ENCODE measurements around the gene ACRBP. TPM values are rescaled to one million over a fixed set of nuclear protein-coding genes. Genes with fewer than 3 reads are reported as not detected.
"Not testable (repeated sequence)": the region's sequence is repeated elsewhere in the genome, so short reads cannot be mapped to it uniquely, and the experiment has no call there.

Gene ACRBP
- total RNA-seq, 1 experiment from 2014 or later, result not detected

DNA sequence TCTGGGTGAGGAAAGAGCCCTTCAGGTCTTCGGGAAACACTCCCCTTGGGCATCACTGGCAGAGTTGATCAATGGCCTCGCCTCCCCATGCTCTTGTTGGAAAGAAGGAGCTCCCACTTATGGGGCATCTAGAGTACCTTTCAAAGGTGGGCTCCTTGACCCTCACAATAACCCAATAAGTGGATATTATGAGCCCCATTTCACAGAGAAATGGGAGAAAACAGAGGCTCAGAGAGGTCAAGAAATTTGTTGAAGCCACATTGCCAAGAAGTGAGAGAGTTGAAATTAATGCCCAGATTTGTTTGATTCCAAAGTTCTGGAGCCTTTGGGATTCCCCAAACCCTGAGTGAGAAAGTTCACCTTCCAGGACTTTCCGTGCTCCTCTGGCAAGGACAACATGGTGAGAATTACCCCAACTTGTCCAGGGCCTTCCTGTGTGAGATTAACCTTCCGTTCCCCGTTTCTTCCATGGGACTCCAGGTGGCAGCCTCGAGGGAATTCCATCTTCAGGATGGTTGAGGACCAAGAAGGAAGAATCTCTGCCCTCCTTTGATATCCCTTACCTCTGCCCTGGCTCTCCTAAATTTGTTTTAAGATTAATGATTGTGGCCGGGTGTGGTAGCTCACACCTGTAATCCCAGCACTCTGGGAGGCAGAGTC is 32.6 kb downstream of the ACRBP start:
- DNase-seq (ENCODE audit: low read depth), result no peak

DNA sequence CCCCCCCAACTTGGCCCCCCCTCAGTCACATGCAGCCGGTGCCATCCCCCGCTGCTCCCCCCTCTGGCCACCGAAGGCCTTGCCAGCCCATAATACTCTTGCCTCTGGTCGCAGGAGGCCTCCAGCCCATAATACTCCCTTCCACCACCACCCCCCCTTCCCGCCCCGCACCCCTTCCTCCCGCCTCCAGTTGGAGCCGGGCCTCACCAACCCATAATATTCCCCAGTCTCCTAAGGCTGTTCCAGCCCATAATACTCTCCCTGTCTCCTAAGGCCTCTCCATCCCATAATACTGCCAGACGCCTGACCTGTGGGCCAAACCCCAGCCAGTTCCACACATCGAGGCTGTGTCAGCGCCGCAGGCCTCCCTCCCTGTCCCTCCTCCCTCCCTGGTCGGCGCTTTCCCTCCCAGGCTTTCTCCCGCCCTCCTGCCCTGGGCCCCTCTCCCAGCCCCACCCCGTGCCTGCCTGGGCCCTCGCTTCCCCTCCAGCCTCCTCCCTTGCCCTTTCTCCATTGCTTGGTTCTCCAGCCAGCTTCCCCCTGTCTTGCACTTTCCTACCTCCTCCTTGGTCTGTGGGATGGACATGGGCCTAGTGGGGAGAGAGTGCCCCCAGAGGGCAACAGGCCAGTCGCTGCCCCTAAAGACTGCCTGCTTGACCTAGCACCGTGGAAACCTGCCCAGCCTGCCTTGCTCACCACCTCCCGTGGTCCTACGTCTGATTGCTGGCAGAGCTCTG is 33.3 kb downstream of the ACRBP start:
- peak; percentile 94 for DNase-seq (ENCODE audit: low read depth)

DNA sequence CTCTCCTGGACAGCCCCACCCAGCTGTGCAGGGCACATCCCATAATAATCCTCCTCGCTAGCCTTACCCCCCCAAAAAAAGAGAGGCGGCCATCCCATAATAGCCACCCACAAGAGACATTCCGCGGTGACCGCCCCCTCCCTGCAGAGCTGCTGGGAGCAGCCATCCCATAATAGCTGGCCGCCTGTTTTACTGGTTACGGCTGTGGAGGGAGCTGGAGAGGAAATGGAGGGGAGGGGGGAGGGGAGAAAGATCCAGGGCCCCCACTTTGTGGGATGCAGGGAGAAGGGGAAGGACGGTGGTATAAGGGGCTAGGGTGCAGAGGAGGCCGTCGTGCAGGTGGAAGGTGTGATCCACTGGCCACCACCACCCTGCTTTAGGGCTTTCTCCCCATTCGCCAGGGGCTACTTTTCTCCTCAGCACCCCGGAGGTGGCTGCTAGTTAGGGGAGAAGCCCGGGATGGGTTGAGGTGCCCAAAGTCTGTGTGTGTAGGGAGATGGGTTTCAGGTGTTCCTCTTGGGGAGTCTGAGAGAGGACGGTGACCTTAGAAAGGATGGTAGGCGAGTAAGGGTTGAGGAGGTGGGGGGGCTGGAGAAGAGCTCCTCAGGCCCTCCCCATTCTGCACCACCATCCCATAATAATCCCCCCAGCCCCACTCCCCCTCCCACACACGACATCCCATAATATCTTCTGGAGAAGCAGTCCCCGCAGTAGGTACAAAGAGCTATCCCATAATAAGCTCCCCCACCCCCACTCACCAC is 34.0 kb downstream of the ACRBP start:
- DNase-seq (ENCODE audit: low read depth), result peak; percentile 76

DNA sequence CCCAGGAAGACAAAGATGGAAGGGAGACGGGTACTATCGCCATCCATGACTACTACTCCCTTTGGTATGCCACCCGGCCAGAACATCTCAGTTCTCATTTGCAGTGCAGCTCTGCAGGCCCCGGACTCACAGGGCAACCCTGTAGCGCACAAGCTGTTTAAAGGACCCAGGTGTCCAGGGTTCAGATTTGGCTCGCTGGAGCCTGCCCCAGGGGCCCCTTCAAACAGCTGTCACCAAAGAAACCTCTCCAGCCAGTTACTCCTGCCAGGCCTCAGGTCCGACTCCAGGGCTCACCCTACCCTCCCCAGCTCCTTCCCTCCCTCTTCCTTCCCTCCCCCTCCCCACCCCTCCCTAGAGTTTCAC is 34.6 kb downstream of the ACRBP start:
- no peak for DNase-seq (ENCODE audit: low read depth)

DNA sequence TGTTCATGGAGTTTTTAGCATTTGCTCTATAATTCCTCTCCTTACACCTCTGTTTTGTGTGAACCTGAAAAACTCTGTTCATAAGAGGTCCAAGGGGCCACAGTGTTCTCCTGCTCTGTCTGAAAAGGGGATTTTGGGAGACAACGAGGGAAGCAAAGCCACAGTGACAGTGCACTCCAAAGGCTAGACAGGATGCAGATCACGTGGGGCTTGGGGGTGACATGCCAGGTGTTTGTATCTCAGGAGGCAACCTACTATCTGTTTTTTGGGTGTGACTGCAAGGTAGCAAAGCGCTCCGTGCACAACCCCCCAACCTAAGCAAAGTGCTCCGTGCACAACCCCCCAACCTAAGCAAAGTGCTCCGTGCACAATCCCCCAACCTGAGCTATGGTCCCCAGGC is 35.0 kb downstream of the ACRBP start:
- DNase-seq (ENCODE audit: low read depth), result no peak

DNA sequence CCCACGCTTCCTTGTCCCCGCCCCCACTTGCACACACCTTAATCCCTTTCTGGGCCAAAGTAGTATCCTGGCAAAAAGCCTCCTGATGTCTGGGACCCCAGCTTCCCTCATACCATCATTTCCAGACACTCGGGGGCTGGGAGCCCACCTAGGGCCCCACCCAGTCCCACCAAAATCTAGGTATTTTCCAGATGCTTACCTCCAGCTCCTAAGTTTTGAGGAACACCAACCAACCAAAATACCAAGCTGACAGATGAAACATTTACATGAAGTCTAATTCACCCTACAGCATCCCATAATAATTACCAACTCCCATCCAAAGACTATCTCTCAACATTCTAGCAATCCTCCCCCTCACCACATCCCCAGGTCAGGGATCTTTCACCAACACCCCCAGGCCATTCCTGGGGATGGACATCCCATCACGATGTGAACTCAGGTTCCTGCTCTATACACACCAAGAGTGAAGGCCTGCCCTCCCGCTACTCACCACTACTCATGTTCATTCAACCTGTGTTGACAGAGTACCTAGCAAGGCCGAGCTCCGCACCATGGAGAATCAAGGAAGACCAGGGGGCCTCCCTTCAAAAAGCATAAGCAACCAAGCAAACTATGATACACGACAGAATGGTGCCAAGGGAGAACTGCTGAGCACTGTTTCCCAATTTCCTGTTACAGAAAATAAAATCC is 38.5 kb downstream of the ACRBP start:
- DNase-seq (ENCODE audit: low read depth), result no peak

DNA sequence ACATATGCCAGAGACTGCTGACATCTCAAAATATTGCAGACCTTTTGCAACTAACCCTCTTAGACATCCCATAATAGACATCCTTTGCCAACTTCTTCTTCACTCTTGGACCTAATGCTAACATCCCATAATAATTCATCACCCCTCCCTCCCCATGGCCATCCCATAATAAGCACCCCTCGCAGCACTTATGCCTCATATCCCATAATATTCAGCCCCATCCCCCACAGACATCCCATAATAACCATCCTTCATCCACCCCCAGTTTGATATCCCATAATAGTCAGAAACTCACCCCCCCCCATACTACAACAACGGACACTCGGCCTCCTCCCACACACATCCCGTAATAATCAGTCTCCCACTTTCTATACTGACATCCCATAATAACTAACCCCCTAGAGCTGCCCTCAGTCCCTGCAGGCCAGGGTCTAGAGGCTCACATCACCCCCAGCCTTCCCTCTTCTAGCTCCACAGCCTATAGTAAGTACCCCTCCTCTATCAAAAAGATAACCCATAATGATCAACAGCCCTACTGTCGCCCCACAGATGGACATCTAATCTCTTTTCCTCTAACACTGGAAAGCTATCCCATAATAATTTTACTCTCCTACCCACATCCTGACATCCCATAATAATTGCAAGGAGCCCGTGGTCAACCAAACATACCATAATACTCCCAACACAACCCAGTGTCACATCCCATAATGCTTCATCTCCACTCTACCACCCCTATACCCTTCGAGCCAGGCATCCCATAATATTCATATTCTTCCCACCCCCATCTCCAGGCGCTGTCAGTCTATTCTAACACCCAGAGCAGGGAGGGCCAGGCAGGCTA is 39.3 kb downstream of the ACRBP start:
- DNase-seq (ENCODE audit: low read depth), result peak; percentile 60

DNA sequence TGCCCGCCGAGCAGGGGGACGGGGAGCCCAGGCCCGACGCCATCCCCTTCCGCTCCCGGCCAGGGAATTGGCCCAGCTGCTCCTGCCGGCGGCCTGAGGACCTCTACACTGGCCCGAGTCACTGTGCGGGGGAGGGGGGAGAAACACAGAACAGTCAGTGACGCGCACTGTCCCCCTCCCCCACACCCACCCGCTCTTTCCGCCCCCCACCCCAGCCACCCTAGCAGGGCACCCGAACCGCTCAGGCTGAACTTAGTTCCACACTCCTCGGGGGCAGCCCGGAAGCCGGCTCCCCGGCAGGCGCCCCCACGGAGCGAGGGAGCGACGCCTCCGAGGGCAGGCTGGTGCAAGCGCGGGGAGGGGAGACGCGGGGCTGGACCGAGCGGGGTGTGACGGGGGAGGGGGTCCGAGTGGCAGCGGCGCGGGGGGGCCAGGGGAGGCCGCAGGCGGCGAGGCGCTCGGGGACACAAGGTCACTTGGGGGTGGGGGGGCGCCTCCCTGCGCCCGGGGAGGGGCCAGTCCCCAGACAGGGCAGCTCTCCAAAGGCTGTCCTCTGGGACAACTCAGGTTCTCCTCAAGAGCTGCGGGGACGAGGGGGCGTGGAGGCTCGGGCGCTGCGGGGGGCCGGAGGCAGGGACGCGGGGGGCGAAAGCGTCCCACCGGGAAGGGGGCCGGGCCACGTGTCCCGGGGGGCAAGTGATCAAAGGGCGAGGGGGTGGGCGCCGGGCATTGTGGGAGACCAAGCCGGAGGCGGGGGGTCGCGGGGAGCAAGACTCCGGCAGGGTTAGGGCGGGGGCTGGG is 40.7 kb downstream of the ACRBP start:
- peak; percentile 43 for DNase-seq (ENCODE audit: low read depth)

DNA sequence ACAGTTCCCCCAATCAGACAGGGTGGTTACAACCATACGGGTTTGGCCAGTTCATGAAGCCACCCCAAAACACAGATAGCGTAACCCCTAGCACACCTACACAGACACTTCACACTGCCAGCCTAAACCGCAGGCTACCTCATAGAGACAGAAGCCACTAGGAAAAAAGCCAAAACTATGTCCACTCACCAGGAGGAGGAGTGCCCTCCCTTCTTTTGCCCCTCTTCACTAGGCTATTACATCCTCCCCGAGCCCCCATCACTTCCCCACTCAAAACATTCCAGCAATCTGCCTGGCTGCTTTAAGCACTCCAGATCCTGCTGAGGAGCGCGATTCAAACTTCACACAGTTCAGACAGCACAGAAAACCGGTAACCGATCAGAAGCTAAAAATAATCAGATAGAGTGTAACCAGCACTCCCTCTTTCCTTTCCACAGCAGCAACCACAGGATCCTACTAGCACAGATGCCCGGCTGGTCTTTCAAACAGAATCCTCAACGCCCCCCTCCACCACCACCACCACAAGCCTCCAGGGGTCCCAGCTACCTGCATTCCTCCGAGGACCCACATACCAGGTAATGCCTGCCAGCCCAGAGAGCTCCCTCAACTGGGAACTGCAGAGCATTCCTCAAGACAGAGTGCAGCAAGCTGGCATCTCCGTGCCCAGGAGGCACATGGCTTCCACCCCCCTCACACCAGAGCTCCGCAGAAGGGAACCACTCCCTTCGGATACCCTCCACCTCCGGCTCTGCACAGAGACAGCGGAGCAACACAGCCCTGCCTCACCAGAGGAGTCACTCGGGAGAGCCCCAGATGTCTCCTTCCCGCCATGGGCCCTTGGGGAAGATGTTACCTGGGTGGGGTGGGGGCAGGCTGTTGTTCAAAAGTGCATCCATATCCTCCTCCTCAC is 41.6 kb downstream of the ACRBP start:
- no peak for DNase-seq (ENCODE audit: low read depth)

DNA sequence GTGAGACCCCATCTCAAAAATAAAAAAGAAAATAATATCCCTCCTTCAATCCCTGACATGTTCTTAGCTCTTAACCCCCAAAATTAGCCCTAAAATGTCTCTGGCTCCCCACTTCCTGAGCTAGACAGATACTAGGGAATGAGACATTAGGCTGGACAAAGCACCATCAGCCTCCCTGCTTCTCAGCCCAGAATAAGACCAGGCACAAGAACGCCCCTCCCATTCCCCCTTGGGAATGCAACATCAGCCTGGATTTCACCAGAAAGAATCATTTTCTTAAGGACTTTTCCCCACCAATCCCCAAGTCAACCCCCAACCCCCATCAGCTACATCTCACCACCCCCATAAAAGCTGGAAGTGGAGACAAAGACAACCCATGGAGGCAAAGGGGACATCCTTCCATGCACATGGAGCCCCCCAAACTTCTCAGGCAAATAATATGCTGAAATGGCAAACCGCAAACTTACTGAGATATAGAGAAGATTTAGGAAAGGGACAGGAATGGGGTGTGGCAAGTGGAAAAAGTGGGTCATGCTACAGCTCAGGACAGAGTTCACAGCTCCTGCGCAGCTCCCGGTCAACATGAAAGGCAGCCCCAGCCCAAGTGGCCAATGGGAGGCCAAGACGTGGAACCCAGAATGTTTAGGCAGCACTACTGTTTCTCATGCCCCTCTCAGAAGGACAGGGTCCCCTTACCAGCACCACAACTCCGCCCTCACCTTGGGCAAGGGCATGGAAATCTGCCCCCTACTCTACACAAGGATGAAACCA is 42.8 kb downstream of the ACRBP start:
- no peak for DNase-seq (ENCODE audit: low read depth)

DNA sequence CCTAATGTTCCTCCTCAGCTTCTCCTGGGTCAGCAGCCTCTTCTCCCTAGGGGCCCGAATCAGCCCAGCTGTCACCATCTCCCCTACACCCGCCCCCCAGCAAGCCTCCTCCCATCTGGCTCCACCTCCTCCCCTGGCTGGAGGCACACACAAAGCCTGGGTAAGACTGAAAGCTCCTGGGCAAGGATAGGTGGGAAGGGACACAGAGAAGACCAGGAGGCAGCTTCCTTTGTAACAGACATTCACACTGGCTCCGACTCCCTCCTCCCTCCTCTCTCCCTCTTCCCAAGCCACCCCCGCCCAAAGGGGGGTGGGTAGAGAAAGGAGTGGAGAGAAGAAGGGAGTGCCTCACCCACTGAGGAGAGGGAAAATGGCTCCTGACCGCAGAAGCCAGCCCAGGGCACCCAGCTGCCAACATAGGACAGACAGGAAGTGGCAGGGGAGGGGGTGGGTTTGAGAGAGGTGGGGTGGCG is 44.1 kb downstream of the ACRBP start:
- peak; percentile 89 for DNase-seq (ENCODE audit: low read depth)

DNA sequence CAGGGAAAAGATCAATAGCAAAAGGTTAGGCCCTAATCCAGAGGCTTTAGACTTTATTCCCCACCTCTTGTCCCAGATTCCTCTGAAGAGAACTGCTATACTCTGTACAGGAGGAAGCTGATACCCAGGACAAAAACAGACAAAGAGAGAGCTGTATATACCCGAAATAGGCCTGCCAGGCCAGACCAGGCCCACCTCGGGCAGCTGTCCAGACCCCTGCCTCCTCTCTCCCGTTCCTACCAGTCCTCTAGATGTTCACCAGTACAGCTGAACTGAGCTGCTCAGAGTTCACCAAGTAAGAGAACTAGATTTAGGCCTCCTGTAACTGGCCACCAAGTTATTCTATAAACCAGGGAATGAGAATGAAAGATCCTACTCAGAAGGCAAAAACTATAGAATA is 44.7 kb downstream of the ACRBP start:
- DNase-seq (ENCODE audit: low read depth), result no peak

DNA sequence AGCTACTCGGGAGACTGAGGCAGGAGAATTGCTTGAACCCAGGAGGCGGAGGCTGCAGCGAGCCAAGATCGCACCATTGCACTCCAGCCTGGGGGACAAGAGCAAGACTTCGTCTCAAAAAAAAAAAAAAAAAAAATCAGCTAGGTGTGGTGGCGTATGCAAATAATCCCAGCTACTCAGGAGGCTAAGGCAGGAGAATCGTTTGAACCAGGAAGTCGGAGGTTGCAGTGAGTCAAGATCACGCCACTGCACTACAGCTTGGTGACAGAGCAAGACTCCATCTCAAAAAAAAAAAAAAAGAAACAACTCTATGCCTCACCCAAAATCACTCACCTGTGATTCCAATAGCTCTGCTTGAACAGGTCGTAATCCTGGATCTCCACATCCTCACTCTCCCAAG is 51.6 kb downstream of the ACRBP start:
- not testable (repeated sequence) for DNase-seq (ENCODE audit: low read depth)

DNA sequence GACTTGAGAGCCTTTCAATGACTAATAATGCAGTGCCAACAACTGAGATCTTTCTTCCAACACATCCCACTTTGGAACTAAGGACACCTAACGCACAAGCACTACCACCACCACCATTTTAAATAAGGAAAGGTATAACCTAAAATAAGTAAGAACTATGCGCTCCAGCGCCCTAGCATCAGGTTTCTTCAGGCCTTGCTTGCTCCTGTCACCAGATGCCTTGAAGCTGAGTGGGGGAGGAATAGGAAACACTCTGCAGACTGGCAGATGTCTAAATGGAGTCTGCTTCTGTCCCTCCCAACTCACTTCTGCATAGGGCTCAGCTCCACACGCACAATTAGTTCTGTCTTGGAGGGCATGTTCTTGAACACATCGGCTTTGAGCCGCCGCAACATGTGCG is 55.1 kb downstream of the ACRBP start:
- no peak for DNase-seq (ENCODE audit: low read depth)
